ENCODE results near the gene MCM5.
"Not testable (repeated sequence)": the region's sequence is repeated elsewhere in the genome, so short reads cannot be mapped to it uniquely, and the experiment has no call there.

MCM5 gene

GRCh38 chr22:35434061-35434710 is 34.2 kb downstream of the MCM5 start:
- DNase-seq: no peak

- DNase-seq: no peak
Measured at GRCh38 chr22:35435201-35435740, 35.3 kb downstream of the MCM5 start.

- no peak for DNase-seq
Measured at GRCh38 chr22:35436421-35436820, 36.5 kb downstream of the MCM5 start.

- no peak for DNase-seq
Measured at GRCh38 chr22:35437049-35437448, 37.1 kb downstream of the MCM5 start.

- not testable (repeated sequence) for DNase-seq
Measured at GRCh38 chr22:35438673-35439364, 38.9 kb downstream of the MCM5 start.

- DNase-seq: no peak
Measured at GRCh38 chr22:35439365-35439717, 39.4 kb downstream of the MCM5 start.

- no peak for DNase-seq
Measured at GRCh38 chr22:35440129-35440528, 40.2 kb downstream of the MCM5 start.

GRCh38 chr22:35441489-35442100 is 41.7 kb downstream of the MCM5 start:
- no peak for DNase-seq

GRCh38 chr22:35442471-35442870 is 42.5 kb downstream of the MCM5 start:
- no peak for DNase-seq

- no peak for DNase-seq
Measured at GRCh38 chr22:35443338-35443737, 43.4 kb downstream of the MCM5 start.

- DNase-seq: no peak
Measured at GRCh38 chr22:35443790-35444684, 44.1 kb downstream of the MCM5 start.

GRCh38 chr22:35444685-35445399 is 44.9 kb downstream of the MCM5 start:
- DNase-seq: no peak

- no peak for DNase-seq
Measured at GRCh38 chr22:35445933-35446332, 46.0 kb downstream of the MCM5 start.

GRCh38 chr22:35446365-35446764 is 46.4 kb downstream of the MCM5 start:
- DNase-seq: no peak

- no peak for DNase-seq
Measured at GRCh38 chr22:35448523-35448922, 48.6 kb downstream of the MCM5 start.

- DNase-seq: no peak
Measured at GRCh38 chr22:35449829-35450689, 50.1 kb downstream of the MCM5 start.

- no peak for DNase-seq
Measured at GRCh38 chr22:35450824-35451569, 51.1 kb downstream of the MCM5 start.

GRCh38 chr22:35451592-35451991 is 51.7 kb downstream of the MCM5 start:
- no peak for DNase-seq

- DNase-seq: no peak
Measured at GRCh38 chr22:35452351-35452781, 52.4 kb downstream of the MCM5 start.

Measured in NCI-H187 treated with DMSO at 0.1 percent for 48 hours (cell line).